Measurements from ENCODE around the gene ADARB1.

- TF ChIP-seq CEBPB (IDR thresholded peaks at IDR 0.05; ENCODE audit: low read depth, low read length): no peak
- TF ChIP-seq, protein P1, sequence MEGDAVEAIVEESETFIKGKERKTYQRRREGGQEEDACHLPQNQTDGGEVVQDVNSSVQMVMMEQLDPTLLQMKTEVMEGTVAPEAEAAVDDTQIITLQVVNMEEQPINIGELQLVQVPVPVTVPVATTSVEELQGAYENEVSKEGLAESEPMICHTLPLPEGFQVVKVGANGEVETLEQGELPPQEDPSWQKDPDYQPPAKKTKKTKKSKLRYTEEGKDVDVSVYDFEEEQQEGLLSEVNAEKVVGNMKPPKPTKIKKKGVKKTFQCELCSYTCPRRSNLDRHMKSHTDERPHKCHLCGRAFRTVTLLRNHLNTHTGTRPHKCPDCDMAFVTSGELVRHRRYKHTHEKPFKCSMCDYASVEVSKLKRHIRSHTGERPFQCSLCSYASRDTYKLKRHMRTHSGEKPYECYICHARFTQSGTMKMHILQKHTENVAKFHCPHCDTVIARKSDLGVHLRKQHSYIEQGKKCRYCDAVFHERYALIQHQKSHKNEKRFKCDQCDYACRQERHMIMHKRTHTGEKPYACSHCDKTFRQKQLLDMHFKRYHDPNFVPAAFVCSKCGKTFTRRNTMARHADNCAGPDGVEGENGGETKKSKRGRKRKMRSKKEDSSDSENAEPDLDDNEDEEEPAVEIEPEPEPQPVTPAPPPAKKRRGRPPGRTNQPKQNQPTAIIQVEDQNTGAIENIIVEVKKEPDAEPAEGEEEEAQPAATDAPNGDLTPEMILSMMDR (conservative IDR thresholded peaks at IDR 0.05; ENCODE audit: low read depth, low read length): no peak
- no peak for TF ChIP-seq MXI1 (IDR thresholded peaks at IDR 0.05; ENCODE audit: borderline replicate concordance, low read depth, low read length)
- no peak for TF ChIP-seq RCOR1 (IDR thresholded peaks at IDR 0.05; ENCODE audit: insufficient replicate concordance, low read length)
- TF ChIP-seq SMC3 (IDR thresholded peaks at IDR 0.05; ENCODE audit: low read depth, low read length): no peak
- no peak for TF ChIP-seq POLR2A (IDR thresholded peaks at IDR 0.05; ENCODE audit: low read depth, low read length)
- TF ChIP-seq CHD1 (IDR thresholded peaks at IDR 0.05; ENCODE audit: low read depth, low read length): no peak
- TF ChIP-seq RAD21 (IDR thresholded peaks at IDR 0.05; ENCODE audit: low read length): no peak
- TF ChIP-seq, protein P2, sequence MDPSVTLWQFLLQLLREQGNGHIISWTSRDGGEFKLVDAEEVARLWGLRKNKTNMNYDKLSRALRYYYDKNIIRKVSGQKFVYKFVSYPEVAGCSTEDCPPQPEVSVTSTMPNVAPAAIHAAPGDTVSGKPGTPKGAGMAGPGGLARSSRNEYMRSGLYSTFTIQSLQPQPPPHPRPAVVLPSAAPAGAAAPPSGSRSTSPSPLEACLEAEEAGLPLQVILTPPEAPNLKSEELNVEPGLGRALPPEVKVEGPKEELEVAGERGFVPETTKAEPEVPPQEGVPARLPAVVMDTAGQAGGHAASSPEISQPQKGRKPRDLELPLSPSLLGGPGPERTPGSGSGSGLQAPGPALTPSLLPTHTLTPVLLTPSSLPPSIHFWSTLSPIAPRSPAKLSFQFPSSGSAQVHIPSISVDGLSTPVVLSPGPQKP (IDR thresholded peaks at IDR 0.05; ENCODE audit: borderline replicate concordance, low read depth, low read length): no peak
- no peak for TF ChIP-seq USF2 (IDR thresholded peaks at IDR 0.05; ENCODE audit: low read depth, low read length)
- no peak for TF ChIP-seq NFE2L2 (IDR thresholded peaks at IDR 0.05; ENCODE audit: low read depth, low read length)
- TF ChIP-seq RFX5 (IDR thresholded peaks at IDR 0.05; ENCODE audit: low read depth, low read length): no peak
These were observed 77.2 kb downstream of the ADARB1 start for GRCh38 chr21:45151445-45152160.

Data from IMR-90 (cell line).